Lower leg skin (tissue), 4 donors: ENCODE measurements around the gene ATF6. TPM values are rescaled to one million over a fixed set of nuclear protein-coding genes. Genes with fewer than 3 reads are reported as not detected.

Experiments used
- DNase-seq, 2 donors: peaks; one replicate each; pipeline ENCODE4 v3.0.0-alpha.2; 2019; ENCODE audit warnings: low spot score in 2 of 2
- H3K4me3 ChIP-seq: fragments of 200-600 bp; sonication (generic); 2 replicates; pipeline ENCODE4 v1.5.1; 2017; ENCODE audit warnings: mild to moderate bottlenecking, low read depth; ENCODE audit not compliant: poor library complexity, severe bottlenecking
- POLR2A ChIP-seq, 2 donors: fragments of 450-650 bp; IDR thresholded peaks; one replicate each; pipeline ENCODE4 v1.6.1; 2016 to 2017; ENCODE audit warnings: antibody characterized with exemption in 2 of 2, mild to moderate bottlenecking in 1 of 2, moderate library complexity in 1 of 2
- WGBS, 2 donors: methylation state at CpG; one replicate each; pipeline ENCODE4 v1.1.5; 2018; 5-methylcytosine and 5-hydroxymethylcytosine counted together
- intact Hi-C: fragments of 100-400 bp; cut with DNase I; formaldehyde crosslinking; loops from one replicate; pipeline ENCODE4 v1.15.0; 2023; ENCODE audit warnings: low total_unique reads
- total RNA-seq, 4 donors: library from RNA; depleted of rRNA; stranded (reverse); fragments of >200 nt; gene quantifications; one replicate each; pipeline ENCODE4 v1.1.0, GENCODE V29; 2016
- TF ChIP-seq, protein P1 (sequence below), 3 donors: fragments of 450-650 bp; IDR thresholded peaks; one replicate each; pipeline ENCODE4 v1.5.1; 2016; ENCODE audit warnings: antibody characterized with exemption in 3 of 3, mild to moderate bottlenecking in 3 of 3, moderate library complexity in 2 of 3

The ATF6 gene
- total RNA-seq, 4 donors from 2014 or later = 28.7 to 33.5 (median 31.2) TPM

DNA sequence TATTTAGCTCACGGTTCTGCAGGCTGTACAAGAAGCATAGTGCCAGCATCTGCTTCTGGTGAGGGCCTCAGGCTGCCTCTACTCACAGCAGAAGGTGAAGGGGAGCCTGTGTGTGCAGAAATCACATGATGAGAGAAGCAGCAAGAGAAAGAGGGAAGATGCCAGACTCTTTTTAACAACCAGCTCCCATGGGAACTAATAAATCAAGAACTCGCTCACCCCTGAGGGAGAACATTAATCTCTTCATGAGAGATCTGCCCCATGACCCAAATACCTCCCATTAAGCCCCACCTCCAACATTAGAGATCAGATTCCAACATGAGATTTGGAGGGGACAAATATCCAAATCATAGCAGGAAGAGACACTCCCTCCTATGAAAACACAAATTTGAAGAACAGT lies 183.4 kb downstream of the ATF6 start:
- H3K4me3 ChIP-seq = no peak overlapping the region
- TF ChIP-seq POLR2A (IDR thresholded peaks at IDR 0.05) = no peak
- TF ChIP-seq, protein P1, sequence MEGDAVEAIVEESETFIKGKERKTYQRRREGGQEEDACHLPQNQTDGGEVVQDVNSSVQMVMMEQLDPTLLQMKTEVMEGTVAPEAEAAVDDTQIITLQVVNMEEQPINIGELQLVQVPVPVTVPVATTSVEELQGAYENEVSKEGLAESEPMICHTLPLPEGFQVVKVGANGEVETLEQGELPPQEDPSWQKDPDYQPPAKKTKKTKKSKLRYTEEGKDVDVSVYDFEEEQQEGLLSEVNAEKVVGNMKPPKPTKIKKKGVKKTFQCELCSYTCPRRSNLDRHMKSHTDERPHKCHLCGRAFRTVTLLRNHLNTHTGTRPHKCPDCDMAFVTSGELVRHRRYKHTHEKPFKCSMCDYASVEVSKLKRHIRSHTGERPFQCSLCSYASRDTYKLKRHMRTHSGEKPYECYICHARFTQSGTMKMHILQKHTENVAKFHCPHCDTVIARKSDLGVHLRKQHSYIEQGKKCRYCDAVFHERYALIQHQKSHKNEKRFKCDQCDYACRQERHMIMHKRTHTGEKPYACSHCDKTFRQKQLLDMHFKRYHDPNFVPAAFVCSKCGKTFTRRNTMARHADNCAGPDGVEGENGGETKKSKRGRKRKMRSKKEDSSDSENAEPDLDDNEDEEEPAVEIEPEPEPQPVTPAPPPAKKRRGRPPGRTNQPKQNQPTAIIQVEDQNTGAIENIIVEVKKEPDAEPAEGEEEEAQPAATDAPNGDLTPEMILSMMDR (IDR thresholded peaks at IDR 0.05) = no peak
- no peak for DNase-seq
- 64 to 72% methylated on average over 2 of the region's 2 CpGs for WGBS, 2 donors
- intact Hi-C loops = no loop called here

DNA sequence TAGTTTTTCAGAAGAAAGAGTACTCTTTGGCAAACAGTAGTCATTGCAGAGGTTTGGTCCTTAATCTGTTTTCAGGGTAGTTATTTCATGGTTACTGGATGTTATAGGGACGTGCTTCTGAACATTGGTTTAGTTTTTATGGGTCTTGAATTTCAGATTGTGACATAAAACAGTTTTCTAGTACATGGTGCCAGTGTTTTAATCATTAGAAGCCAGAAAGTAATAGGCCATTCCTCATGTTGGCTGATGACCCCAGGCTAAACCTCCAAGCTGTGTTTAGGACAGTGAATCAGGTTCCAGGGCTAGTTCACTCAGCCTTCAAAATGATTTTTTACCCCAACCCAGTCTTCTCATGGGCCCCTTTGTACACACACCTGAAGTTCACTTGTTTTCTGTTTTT lies 184.3 kb downstream of the ATF6 start:
- intact Hi-C loops = no loop called here
- no peak overlapping the region for H3K4me3 ChIP-seq
- DNase-seq = no peak
- 77 to 88% methylated on average over 1 of the region's 1 CpG for WGBS, 2 donors
- no peak for TF ChIP-seq POLR2A (IDR thresholded peaks at IDR 0.05)
- TF ChIP-seq, protein P1 (IDR thresholded peaks at IDR 0.05) = no peak

DNA sequence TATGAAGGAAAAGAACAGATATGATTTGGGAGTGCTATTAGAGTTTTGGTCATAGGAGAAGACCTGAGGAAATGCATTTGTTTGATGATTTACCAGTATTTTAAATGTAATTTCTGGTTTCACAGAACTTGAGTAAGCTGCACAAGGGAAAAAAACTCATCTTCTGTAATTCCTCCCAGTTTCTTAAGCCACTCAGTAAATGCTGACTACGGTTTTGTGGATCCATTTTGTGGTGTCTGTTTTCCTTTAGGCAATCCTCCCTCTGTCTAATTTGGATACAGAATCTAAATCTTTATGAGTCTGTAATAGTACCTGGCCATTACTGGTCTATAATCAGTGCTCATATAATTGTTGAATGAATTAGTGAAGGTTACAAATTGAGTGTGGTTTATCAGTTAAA lies 185.5 kb downstream of the ATF6 start:
- intact Hi-C loops = no loop called here
- 85 to 87% methylated on average over 1 of the region's 1 CpG for WGBS, 2 donors
- H3K4me3 ChIP-seq = no peak overlapping the region
- TF ChIP-seq, protein P1 (IDR thresholded peaks at IDR 0.05) = no peak
- no peak for TF ChIP-seq POLR2A (IDR thresholded peaks at IDR 0.05)
- no peak for DNase-seq

DNA sequence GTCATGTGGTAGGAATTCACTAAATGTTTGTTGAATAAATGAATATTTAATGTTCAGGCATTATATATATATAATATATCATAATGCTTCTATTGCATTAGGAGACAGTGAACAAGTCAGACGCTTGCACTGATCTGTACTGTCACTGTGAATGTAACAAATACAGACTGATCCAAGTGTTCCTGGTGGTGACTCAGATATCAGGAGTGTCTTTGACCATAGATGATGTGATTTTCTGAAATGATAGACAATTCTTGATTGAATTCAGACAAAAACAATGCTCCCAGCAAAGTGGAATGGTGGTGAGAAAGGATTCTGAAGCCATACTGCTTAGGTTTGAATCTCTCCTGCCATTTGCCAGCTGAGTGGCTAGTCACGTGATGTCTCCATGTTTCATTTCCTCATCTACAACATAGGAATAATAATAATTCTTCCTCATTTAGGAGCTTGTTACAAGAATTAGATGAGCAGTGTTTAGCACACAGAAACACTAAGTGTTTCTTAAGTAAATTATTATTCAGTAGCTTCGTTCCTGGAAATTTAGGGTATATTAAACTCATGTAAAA lies 186.6 kb downstream of the ATF6 start:
- intact Hi-C loops = no loop called here
- TF ChIP-seq POLR2A (IDR thresholded peaks at IDR 0.05) = no peak
- TF ChIP-seq, protein P1 (IDR thresholded peaks at IDR 0.05) = no peak
- WGBS, 2 donors = 74 to 79% methylated on average over 3 of the region's 3 CpGs
- DNase-seq = no peak
- H3K4me3 ChIP-seq = no peak overlapping the region

DNA sequence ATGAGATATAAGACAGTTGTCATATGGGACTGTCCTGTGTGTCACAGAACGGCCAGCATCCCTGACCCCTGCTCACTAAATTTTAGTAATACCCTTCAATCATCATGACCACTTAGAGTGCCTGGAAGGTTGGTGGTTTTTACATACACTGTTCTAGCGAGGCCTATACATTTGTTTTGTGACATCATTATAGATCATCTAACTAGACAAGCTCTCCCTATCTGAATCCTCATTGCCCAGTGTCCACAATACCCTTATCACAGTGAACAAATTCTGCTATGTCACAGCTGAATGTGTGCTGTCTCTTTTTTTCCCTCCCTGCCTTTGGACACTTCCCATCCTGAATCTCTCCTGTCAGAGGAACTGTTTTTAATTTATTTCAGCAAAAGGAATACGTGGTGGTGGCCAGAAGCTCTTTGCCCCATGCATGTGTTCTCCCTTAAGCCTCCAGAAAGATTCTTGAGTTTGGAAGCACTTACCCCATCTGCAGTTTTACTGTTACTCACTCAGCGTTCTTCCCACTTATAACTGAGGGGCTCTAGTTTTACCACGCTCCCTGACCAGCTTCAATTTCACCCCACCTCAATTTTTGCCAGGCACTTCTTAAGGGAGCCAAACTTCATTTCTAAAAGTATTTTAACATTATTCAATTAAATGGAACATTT lies 187.3 kb downstream of the ATF6 start:
- intact Hi-C loops = no loop called here
- no peak for DNase-seq
- no peak overlapping the region for H3K4me3 ChIP-seq
- 64 to 68% methylated on average over 5 of the region's 5 CpGs for WGBS, 2 donors
- TF ChIP-seq, protein P1 (IDR thresholded peaks at IDR 0.05) = no peak
- no peak for TF ChIP-seq POLR2A (IDR thresholded peaks at IDR 0.05)

DNA sequence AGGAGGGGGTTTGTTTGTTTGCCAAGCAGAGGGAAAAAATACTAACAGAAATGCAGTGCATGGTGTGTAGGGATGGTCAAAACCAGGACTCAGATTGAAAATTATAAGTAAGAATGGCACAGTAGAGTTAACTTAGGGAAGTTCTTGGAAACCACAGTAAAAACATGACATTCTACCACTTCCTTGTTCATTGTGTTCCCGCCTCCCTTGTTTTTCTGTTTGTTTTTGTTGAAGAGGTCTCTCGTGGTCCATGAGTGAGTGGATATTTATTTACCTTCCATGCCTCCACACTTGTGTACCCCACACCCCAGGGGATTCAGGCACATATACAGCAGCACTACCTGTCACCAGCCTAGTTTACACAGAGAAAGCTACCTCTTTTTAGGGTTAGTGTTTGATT lies 187.9 kb downstream of the ATF6 start:
- intact Hi-C loops = no loop called here
- 37% methylated on average over 2 of the region's 2 CpGs for WGBS, 2 donors
- no peak overlapping the region for H3K4me3 ChIP-seq
- no peak for DNase-seq
- TF ChIP-seq POLR2A (IDR thresholded peaks at IDR 0.05) = no peak
- TF ChIP-seq, protein P1 (IDR thresholded peaks at IDR 0.05) = no peak
